ENCODE measurements around the gene ANTXR1. TPM values are rescaled to one million over a fixed set of nuclear protein-coding genes. Genes with fewer than 3 reads are reported as not detected.

The ANTXR1 gene
- total and polyA plus RNA-seq, 2 experiments from 2014 or later, result 24.0 to 36.0 TPM

DNA sequence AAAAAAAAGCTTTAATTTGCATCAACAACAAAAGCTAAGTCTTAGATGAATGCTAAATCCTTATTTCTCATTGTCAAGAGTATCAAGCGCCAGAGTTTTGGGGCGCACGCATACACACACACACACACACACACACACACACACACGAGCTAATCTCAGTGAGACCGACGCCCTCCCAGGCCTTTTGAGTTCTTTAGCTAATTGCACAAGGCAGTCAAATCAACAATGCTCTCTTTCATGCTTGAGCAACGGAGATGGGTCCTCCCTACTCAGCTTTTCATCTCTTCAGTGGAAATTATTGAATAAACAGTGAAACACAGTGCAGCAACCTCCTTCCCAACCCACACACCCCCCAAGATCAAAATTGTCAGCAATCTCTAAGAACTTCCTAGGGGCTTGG is 19.3 kb upstream of the ANTXR1 start:
- Histone ChIP-seq H3K4me3 (no peak overlapping the region), H3K9me3 (ENCODE audit: low read depth) (no peaks in the 10 kb centered on the region), H3K36me3 (no peaks in the 10 kb centered on the region), H3K4me1 (ENCODE audit: low read depth) (no peaks in the 10 kb centered on the region), H3K27ac (no peak overlapping the region), H3K27me3 (peaks cover 6% of the 10 kb centered on the region)
- TF ChIP-seq, protein P1, sequence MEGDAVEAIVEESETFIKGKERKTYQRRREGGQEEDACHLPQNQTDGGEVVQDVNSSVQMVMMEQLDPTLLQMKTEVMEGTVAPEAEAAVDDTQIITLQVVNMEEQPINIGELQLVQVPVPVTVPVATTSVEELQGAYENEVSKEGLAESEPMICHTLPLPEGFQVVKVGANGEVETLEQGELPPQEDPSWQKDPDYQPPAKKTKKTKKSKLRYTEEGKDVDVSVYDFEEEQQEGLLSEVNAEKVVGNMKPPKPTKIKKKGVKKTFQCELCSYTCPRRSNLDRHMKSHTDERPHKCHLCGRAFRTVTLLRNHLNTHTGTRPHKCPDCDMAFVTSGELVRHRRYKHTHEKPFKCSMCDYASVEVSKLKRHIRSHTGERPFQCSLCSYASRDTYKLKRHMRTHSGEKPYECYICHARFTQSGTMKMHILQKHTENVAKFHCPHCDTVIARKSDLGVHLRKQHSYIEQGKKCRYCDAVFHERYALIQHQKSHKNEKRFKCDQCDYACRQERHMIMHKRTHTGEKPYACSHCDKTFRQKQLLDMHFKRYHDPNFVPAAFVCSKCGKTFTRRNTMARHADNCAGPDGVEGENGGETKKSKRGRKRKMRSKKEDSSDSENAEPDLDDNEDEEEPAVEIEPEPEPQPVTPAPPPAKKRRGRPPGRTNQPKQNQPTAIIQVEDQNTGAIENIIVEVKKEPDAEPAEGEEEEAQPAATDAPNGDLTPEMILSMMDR (IDR thresholded peaks at IDR 0.05; ENCODE audit: low read depth, low read length), result no peak
- no peak for DNase-seq (ENCODE audit: low read depth in 1 of 2, low spot score in 1 of 2)

DNA sequence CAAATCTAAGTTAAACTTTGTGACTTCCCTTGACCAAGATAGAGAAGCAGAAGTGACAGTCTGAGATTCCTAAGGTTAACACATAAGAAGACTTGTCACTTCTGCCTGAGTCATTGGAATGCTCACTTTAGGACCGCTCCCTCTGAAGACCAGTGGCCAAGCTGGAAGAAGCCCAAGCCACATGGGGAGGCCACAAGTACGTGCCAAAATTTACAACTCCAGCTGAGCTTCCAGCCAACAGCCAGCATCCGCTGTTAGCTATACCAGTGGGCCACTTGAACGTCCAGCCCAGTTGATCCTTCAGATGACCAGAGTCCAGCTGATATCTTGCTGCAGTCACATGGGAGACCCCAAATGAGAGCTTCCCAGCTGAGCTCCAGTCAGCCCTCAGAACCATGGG is 18.1 kb upstream of the ANTXR1 start:
- no peak overlapping the region for H3K4me3 ChIP-seq
- TF ChIP-seq, protein P1 (IDR thresholded peaks at IDR 0.05; ENCODE audit: low read depth, low read length), result no peak
- DNase-seq (ENCODE audit: low read depth in 1 of 2, low spot score in 1 of 2), result peak in 1 of 2 donors; percentile 87
- H3K4me1 ChIP-seq (ENCODE audit: low read depth), result no peaks in the 10 kb centered on the region
- no peaks in the 10 kb centered on the region for H3K9me3 ChIP-seq (ENCODE audit: low read depth)
- no peaks in the 10 kb centered on the region for H3K36me3 ChIP-seq
- H3K27ac ChIP-seq, result no peak overlapping the region
- peaks cover 6% of the 10 kb centered on the region for H3K27me3 ChIP-seq

DNA sequence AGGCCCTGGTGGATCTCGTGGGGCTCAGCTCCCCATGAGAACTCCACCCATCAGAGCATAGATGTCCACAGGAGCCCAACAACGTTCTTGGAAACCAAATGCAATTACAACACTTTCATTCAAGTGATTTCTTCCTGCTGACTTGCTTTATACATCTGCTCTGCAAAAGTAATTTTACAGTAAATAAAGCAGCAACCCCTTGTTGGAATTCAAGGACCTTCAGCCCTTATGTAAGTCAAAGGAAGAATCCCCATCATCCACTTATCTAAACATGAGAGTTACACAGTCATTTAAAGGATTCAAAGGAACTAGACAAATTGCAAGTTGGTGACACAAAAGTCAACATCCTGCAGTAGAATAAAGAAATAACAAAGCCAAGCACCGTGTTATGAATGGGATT is 17.1 kb upstream of the ANTXR1 start:
- DNase-seq (ENCODE audit: low read depth in 1 of 2, low spot score in 1 of 2), result no peak
- no peaks in the 10 kb centered on the region for H3K4me1 ChIP-seq (ENCODE audit: low read depth)
- TF ChIP-seq, protein P1 (IDR thresholded peaks at IDR 0.05; ENCODE audit: low read depth, low read length), result no peak

DNA sequence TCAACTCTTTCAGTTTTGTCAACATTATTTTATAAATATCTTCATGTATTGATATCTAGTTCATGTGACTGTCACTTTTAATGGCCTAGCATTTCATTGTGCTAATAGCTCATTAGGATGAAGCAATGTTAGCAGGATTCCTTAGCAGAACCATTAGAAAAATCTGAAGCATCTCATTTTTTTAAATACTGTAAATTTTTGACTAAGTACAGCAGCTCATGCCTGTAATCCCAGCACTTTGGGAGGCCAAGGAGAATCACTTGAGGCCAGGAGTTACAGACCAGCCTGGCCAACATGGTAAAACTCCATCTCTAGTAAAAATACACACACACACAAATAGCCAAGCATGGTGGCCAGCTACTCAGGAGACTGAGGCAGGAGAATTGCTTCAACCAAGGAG is 15.6 kb upstream of the ANTXR1 start:
- Histone ChIP-seq H3K36me3 (no peaks in the 10 kb centered on the region), H3K4me1 (ENCODE audit: low read depth) (no peaks in the 10 kb centered on the region), H3K27ac (no peak overlapping the region), H3K4me3 (no peak overlapping the region), H3K27me3 (no peaks in the 10 kb centered on the region), H3K9me3 (ENCODE audit: low read depth) (no peaks in the 10 kb centered on the region)
- TF ChIP-seq, protein P1 (IDR thresholded peaks at IDR 0.05; ENCODE audit: low read depth, low read length), result no peak
- DNase-seq (ENCODE audit: low read depth in 1 of 2, low spot score in 1 of 2), result no peak

More for the DNA sequence above, 17.1 kb upstream of the ANTXR1 start:
- no peak overlapping the region for H3K4me3 ChIP-seq
- H3K36me3 ChIP-seq, result no peaks in the 10 kb centered on the region
- no peak overlapping the region for H3K27ac ChIP-seq
- no peaks in the 10 kb centered on the region for H3K9me3 ChIP-seq (ENCODE audit: low read depth)
- H3K27me3 ChIP-seq, result no peaks in the 10 kb centered on the region

DNA sequence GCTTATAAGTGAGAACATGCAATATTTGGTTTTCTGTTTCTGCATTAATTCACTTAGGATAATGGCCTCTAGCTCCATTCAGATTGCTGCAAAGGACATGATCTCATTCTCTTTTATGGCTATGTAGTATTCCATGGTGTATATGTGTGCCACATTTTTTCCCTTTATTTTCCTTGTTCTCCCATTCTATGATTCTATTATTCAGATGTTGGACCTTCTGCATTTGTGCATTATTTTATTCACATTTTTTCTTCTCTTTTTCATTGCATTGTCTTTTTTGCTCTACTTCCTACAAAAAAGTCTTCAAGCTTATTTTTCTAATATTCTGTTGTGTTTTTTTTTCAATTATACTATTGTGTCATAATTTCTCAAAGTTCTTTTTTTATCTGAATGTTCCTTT is 11.1 kb upstream of the ANTXR1 start:
- Histone ChIP-seq H3K27me3 (peaks cover 5% of the 10 kb centered on the region), H3K9me3 (ENCODE audit: low read depth) (no peaks in the 10 kb centered on the region), H3K4me1 (ENCODE audit: low read depth) (no peaks in the 10 kb centered on the region), H3K36me3 (no peaks in the 10 kb centered on the region), H3K27ac (no peak overlapping the region), H3K4me3 (no peak overlapping the region)
- DNase-seq (ENCODE audit: low read depth in 1 of 2, low spot score in 1 of 2), result no peak
- TF ChIP-seq, protein P1 (IDR thresholded peaks at IDR 0.05; ENCODE audit: low read depth, low read length), result no peak

DNA sequence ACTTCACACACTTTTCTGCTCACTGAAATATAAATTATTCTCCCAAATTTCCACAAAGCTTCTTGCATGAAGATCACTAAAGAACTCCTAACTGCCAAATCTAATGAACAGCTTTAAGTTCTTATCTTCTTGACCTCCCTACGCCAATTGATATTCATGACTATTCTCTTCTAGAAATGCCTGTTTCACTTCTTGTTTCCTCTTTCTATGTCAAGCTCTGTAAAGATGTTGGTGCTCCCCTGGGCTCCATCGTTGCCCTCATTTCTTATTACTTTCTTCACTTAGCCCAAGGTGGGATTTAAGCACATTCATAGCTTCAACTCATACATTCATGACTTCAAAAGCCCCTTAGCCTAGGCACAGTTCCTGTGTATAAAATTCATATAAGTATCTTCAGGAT is 9.2 kb upstream of the ANTXR1 start:
- Histone ChIP-seq H3K27ac (no peak overlapping the region), H3K9me3 (ENCODE audit: low read depth) (no peaks in the 10 kb centered on the region), H3K36me3 (no peaks in the 10 kb centered on the region), H3K4me3 (no peak overlapping the region), H3K4me1 (ENCODE audit: low read depth) (no peaks in the 10 kb centered on the region), H3K27me3 (peaks cover 5% of the 10 kb centered on the region)
- no peak for DNase-seq (ENCODE audit: low read depth in 1 of 2, low spot score in 1 of 2)
- TF ChIP-seq, protein P1 (IDR thresholded peaks at IDR 0.05; ENCODE audit: low read depth, low read length), result no peak
